Renal cortex interstitium (tissue), 11 donors: ENCODE measurements around the gene ENG. TPM values are rescaled to one million over a fixed set of nuclear protein-coding genes. Genes with fewer than 3 reads are reported as not detected.
"Not testable (repeated sequence)": the region's sequence is repeated elsewhere in the genome, so short reads cannot be mapped to it uniquely, and the experiment has no call there.

Source experiments
- DNase-seq, 11 donors: peaks; one replicate each; pipeline ENCODE4 v3.0.0-alpha.2; 2013; ENCODE audit warnings: low read depth in 9 of 11, low spot score in 4 of 11; ENCODE audit errors: extremely low read depth in 1 of 11
- polyA plus RNA-seq, 3 donors: library from polyadenylated mRNA; unstranded; fragments of 120-200 nt; gene quantifications; one replicate each; pipeline ENCODE4 v1.2.1, GENCODE V29; 2013; ENCODE audit not compliant: insufficient read length in 3 of 3

The ENG gene
- polyA plus RNA-seq, 3 donors = 75.7 to 92.9 (median 83.7) TPM

- DNase-seq = no peak
Observed at GRCh38 chr9:127789179-127789578, 65.3 kb downstream of the ENG start.

DNA sequence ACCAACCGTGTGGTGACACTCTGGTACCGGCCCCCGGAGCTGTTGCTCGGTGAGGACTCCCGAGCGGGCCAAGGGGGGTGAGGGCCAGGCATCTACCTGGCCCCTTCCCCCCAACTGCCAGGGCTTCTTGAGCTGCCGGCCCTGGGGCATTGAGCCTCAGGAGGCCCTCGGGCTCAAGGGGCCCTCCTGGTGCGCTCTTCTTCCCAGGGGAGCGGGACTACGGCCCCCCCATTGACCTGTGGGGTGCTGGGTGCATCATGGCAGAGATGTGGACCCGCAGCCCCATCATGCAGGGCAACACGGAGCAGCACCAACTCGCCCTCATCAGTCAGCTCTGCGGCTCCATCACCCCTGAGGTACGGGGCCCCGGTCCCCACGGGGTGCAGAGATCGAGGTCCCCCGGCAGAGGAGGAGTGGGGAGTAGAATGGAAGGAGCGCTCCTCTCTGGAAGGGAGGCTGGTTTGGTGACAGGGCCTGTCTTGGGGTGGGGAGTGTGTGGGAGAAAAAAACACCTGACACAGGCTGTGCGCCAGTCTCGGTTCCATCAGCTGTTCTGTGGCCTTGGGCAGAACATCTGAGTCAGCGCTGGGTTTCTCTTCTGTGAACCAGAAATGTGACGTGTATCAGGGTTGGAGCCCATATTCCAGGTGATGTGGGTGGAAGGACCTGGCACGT, 66.0 kb downstream of the ENG start:
- DNase-seq = no peak

DNA sequence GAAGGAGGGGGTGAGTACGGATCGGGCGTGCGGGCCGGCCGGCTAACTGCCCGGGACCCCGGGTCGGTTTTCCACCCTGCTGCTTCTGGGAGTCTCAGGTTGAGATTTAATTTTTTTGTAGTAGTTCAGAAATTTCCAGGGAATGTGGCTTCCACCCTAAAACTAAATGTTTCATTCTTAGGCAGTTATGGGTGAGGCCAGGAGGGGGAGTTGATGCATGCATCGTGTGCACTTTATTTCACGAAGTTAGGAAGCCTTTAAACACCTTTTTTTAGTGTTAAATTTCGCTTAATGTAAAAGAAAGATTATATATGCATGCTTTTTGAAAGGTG, 67.7 kb downstream of the ENG start:
- DNase-seq = no peak

DNA sequence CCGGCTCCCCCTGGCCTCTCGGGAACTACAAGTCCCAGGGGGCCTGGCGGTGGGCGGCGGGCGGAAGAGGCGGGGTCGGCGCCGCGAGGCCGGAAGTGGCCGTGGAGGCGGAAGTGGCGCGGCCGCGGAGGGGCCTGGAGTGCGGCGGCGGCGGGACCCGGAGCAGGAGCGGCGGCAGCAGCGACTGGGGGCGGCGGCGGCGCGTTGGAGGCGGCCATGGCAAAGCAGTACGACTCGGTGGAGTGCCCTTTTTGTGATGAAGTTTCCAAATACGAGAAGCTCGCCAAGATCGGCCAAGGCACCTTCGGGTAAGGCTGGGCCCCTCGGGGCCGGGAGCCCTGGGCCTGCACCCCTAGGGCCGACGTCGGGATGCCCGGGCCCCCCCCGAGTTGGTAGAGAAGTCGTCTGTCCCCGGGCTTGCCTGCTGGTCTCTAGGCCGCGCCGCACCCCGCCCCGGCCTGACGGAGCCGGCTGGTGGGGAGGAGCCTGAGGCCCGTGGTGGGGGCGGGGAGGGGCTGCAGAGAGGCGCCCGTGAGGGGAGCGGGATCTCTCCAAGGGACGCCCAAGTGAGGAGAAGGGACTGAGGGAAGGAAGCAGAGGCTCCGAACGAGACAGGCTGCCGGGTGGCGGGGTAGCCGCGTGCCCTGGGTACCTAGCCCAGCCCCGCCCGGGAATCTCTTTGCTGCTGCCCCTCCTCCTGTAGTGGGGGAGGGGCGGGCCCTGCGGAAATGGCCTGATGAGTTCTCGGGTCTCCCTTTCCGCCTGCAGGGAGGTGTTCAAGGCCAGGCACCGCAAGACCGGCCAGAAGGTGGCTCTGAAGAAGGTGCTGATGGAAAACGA, 68.3 kb downstream of the ENG start, which contains the start of gene CDK9:
TSS of gene CDK9 (plus strand) at position 102 of the 840 bp plus-strand sequence. CDS start at position 217, 115 bp downstream.
- peak in 7 of 11 donors; percentile 75 to 87 (median 85) for DNase-seq

GRCh38 chr9:127785023-127785932, 69.2 kb downstream of the ENG start:
- peak in 7 of 11 donors; percentile 72 to 88 (median 84) for DNase-seq

- no peak for DNase-seq
Observed at GRCh38 chr9:127783111-127784008, 71.1 kb downstream of the ENG start.

DNA sequence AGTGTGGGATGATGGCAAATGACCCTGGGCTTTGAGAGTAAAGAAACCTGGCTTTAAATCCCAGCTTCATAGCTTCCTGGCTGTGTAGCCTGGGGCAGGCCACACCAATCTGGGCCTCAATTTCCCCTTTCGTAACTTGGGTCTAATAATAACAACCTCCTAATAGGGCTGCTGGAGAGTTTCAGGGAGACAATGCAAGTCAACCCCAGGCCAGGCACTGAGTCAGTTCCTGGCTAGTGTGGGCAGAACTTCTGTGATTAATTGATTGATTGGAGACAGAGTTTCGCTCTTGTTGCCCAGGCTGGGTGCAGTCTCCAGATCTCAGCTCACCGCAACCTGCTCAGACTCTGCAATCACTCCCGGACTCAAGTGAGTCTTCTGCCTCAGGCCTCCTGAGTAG, 72.7 kb downstream of the ENG start:
- DNase-seq = no peak

- DNase-seq = not testable (repeated sequence)
Observed at GRCh38 chr9:127780909-127781308, 73.5 kb downstream of the ENG start.

DNA sequence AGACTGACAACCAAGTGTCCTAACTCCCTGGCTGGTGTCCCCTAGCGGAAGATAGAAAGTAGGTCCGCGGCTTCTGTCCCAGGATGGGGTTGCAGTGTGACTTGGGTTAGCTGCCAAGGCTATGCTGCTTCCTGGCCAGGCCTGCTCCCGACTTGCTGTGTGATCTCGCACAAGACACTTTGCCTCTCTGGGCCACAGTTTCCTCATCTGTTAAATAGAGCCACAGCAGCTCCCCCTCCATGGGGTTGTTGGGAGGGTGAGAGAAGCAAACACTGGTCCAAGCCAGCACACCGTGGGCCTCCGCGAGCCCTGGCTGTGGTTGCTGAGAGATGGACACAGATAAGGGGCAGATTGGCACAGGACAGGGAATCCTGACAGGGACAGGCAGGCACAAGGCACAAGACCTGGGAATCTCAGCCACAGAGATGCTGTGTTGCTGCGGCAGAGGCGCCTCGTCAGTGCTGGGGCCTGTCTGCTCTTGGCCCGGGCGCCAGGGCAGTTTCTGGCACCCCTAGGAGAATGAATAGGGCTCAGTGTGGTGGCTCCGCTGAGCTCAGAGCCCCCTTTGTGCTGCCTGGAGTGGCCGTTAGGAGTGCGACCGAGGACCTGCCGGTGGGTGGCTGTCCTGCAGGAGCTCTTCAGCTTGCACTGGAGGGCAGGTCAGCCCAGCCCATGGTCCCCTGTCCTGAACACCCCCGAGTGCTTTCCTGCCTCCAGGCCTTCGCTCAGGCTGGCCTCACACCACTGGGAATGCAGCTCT, 74.2 kb downstream of the ENG start:
- DNase-seq = no peak

DNA sequence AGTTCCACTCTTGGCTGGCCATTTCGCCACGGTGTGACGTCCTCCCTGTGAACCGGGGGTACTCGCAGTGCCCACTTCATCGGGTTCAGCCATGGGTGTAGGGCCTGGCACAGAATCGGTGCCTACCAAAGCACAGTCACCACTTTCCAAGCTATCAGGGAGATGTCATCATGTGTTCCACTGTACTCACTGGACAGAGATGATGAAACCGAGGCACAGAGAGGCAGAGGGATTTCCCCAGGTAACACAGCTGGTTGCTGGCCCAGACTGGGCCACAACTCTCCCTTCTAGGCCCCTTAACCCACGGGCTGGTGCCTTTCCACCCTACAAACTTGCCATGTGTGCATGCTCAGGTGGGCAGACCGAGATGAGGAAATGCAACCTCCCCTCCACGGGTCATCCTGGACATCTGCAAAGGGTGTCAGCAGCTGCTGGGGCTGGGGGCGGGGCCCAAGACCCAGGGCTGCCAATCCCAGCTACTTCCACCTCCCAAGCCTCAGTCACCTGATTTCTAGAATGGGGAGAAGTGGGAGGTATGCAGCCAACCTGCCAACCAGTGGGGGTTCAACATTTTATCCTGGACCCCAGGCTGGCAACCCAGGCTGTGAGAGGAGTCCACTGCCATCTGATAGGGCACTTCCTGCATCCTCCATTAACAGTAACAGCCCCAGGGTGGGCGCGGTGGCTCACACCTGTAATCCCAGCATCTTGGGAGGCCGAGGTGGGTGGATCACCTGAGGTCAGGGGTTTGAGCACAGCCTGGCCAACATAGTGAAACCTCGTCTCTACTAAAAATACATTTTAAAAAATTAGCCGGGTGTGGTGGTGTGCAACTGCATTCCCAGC, 75.1 kb downstream of the ENG start:
- DNase-seq = no peak

- DNase-seq = no peak
Observed at GRCh38 chr9:127778280-127779135, 76.0 kb downstream of the ENG start, which contains the start of gene SH2D3C. Gene SH2D3C, minus strand, starts transcription at chr9:127778666. Its CDS starts 39 bp downstream, at chr9:127778627.

DNA sequence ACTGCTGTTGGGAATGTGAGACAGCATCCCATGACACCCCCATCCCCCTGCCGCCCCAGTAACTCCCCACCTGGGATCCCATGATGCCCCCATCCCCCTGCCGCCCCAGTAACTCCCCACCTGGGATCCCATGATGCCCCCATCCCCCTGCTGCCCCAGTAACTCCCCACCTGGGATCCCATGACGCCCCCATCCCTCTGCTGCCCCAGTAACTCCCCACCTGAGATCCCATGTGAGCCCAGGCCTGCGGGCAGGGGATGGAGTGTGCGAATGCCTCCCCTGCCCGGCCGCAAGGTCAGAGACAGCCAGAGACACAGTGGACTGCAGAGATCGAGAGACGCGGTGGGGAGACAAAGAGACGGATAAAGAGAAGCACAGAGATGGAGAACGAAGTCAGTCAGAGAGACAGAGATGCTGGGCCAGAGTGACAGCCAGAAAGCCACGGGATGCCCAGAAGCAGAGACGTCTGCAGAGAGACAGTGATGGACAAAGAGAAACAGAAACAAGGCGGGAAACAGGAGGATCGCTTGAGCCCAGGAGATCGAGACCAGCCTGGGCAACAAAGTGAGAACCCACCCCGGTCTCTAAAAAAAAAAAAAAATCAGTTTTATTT, 77.0 kb downstream of the ENG start:
- DNase-seq = no peak

GRCh38 chr9:127776924-127777289, 77.6 kb downstream of the ENG start:
- no peak for DNase-seq

GRCh38 chr9:127776195-127776923, 78.1 kb downstream of the ENG start:
- DNase-seq = no peak

DNA sequence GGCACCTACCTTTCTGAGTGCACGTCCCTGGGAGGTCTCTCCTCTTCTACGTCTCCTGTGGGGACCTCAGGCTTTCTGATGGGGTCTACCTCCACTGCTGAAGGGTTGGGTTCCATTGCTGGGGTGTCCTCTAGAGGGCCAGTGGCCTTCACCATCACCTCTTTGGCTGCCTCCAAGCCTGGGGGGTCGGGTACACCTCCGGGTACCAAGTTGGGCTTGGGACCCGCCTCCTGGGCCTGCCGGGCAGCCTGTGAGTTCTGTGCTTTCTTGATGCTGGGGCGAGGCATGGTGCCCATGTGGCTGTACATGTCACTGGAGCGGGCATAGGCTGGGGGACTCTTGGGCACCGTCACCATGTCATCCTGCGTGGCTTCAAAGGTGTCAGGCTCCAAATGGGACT, 80.5 kb downstream of the ENG start:
- DNase-seq = no peak
